Neuronal stem cell (in vitro differentiated cells): ENCODE results near the gene PROZ.
A peak's percentile ranks its signal among the peaks of the same experiment; 100 is the strongest.

Experiments used
- DNase-seq: peaks from one replicate; pipeline ENCODE4 v3.0.0-alpha.2; 2013; ENCODE audit warnings: low spot score
- H2AFZ ChIP-seq: one replicate; pipeline ENCODE4 v1.6.1; 2013; ENCODE audit warnings: mild to moderate bottlenecking, low read length, inconsistent platforms
- H2AK5ac ChIP-seq: 2 replicates; pipeline ENCODE4 v1.6.1; 2013; ENCODE audit warnings: low read depth, mild to moderate bottlenecking, inconsistent platforms, low read length, moderate library complexity, mixed read lengths
- H2BK120ac ChIP-seq: 2 replicates; pipeline ENCODE4 v1.6.1; 2013; ENCODE audit warnings: low read depth, mild to moderate bottlenecking, inconsistent platforms, low read length, moderate library complexity, mixed read lengths
- H2BK12ac ChIP-seq: one replicate; pipeline ENCODE4 v1.6.1; 2013; ENCODE audit warnings: low read length, inconsistent platforms
- H2BK15ac ChIP-seq: 2 replicates; pipeline ENCODE4 v1.6.1; 2013; ENCODE audit warnings: mild to moderate bottlenecking, low read length, inconsistent platforms, mixed read lengths
- H2BK5ac ChIP-seq: one replicate; pipeline ENCODE4 v1.6.1; 2013; ENCODE audit warnings: inconsistent platforms, mild to moderate bottlenecking, low read length, moderate library complexity
- H3K14ac ChIP-seq: one replicate; pipeline ENCODE4 v1.6.1; 2013; ENCODE audit warnings: low read length, inconsistent platforms
- H3K18ac ChIP-seq: 2 replicates; pipeline ENCODE4 v1.6.1; 2013; ENCODE audit warnings: low read length, inconsistent platforms
- H3K23ac ChIP-seq: 2 replicates; pipeline ENCODE4 v1.6.1; 2013; ENCODE audit warnings: low read depth, mild to moderate bottlenecking, mixed read lengths, low read length, inconsistent platforms; ENCODE audit not compliant: poor library complexity
- H3K27ac ChIP-seq: replicated peaks from 3 replicates; pipeline ENCODE4 v1.5.1; 2013; ENCODE audit warnings: low read length, inconsistent platforms
- H3K27me3 ChIP-seq, 3 experiments: 2 replicates each; pipeline ENCODE4 v1.6.1; 2013; ENCODE audit warnings: low read length in 3 of 3, mild to moderate bottlenecking in 2 of 3, inconsistent platforms in 1 of 3, low read depth in 1 of 3, mixed read lengths in 1 of 3, moderate library complexity in 1 of 3; ENCODE audit not compliant: control insufficient read depth in 3 of 3, insufficient read depth in 3 of 3
- H3K36me3 ChIP-seq, 2 donors: replicated peaks in 1 of 2; 2 replicates each; pipeline ENCODE4 v1.6.1; 2013; ENCODE audit warnings: low read length in 2 of 2; ENCODE audit not compliant: control insufficient read depth in 2 of 2, insufficient read depth in 2 of 2
- H3K4ac ChIP-seq: 2 replicates; pipeline ENCODE4 v1.6.1; 2013; ENCODE audit warnings: inconsistent platforms, mild to moderate bottlenecking, low read length, moderate library complexity
- H3K4me1 ChIP-seq, 2 donors: 1 replicate in 1 of 2; 2 replicates in 1 of 2; pipeline ENCODE4 v1.6.1; 2013; ENCODE audit warnings: low read length in 2 of 2, low read depth in 1 of 2; ENCODE audit not compliant: control insufficient read depth in 2 of 2, insufficient read depth in 1 of 2
- H3K4me2 ChIP-seq: one replicate; pipeline ENCODE4 v1.6.1; 2013; ENCODE audit warnings: mild to moderate bottlenecking, low read length, inconsistent platforms; ENCODE audit not compliant: insufficient read depth, poor library complexity, severe bottlenecking
- H3K4me3 ChIP-seq, 2 donors: 2 replicates each; pipeline ENCODE4 v1.5.1; 2013; ENCODE audit warnings: low read length in 2 of 2, mild to moderate bottlenecking in 2 of 2, inconsistent platforms in 1 of 2, moderate library complexity in 1 of 2
- H3K79me1 ChIP-seq: one replicate; pipeline ENCODE4 v1.6.1; 2013; ENCODE audit warnings: low read depth, mild to moderate bottlenecking, inconsistent platforms, low read length, moderate library complexity
- H3K9ac ChIP-seq: one replicate; pipeline ENCODE4 v1.6.1; 2013; ENCODE audit warnings: mild to moderate bottlenecking, low read depth, low read length, inconsistent platforms; ENCODE audit not compliant: poor library complexity
- H3K9me3 ChIP-seq, 2 donors: replicated peaks in 1 of 2; 2 replicates each; pipeline versions ENCODE3 to v1.6.1; 2013; ENCODE audit warnings: low read length in 2 of 2, mild to moderate bottlenecking in 2 of 2, inconsistent platforms in 1 of 2, low read depth in 1 of 2, mixed read lengths in 1 of 2, moderate library complexity in 1 of 2; ENCODE audit not compliant: control insufficient read depth in 2 of 2, insufficient read depth in 1 of 2
- H4K8ac ChIP-seq: one replicate; pipeline ENCODE4 v1.6.1; 2013; ENCODE audit warnings: low read depth, mild to moderate bottlenecking, inconsistent platforms, low read length, moderate library complexity
- H4K91ac ChIP-seq: one replicate; pipeline ENCODE4 v1.6.1; 2013; ENCODE audit warnings: low read length, low read depth, mild to moderate bottlenecking, inconsistent platforms; ENCODE audit not compliant: poor library complexity
- WGBS, 2 donors: extraction: QIAGEN DNeasy Blood & Tissue Kit; methylation state at CpG; one replicate each; pipeline ENCODE4 v1.1.7; 2013; ENCODE audit warnings: missing lambda C conversion rate in 2 of 2, mixed read lengths in 1 of 2; ENCODE audit not compliant: insufficient read length in 2 of 2, insufficient replicate concordance in 1 of 2; ENCODE audit errors: extremely low coverage in 2 of 2; 5-methylcytosine and 5-hydroxymethylcytosine counted together

Gene PROZ

GRCh38 chr13:113113846-113114271, 44.6 kb upstream of the PROZ start:
- Histone ChIP-seq H2BK15ac (no peak overlapping the region), H3K27me3 (peaks cover 0 to 21% (median 10%) of the 10 kb centered on the region in 3 experiments), H3K36me3 (no peaks in the 10 kb centered on the region)

GRCh38 chr13:113114511-113115362, 43.7 kb upstream of the PROZ start:
- Histone ChIP-seq H3K9me3 (peaks cover 0 to 14% of the 10 kb centered on the region in 2 donors), H3K9ac (no peak overlapping the region), H3K18ac (no peak overlapping the region), H3K4me1 (peaks cover 0 to 1% of the 10 kb centered on the region in 2 donors), H3K14ac (no peak overlapping the region), H3K79me1 (no peaks in the 10 kb centered on the region), H4K91ac (no peak overlapping the region), H3K36me3 (peaks cover 0 to 2% of the 10 kb centered on the region in 2 donors), H2BK5ac (no peak overlapping the region), H3K4me2 (no peak overlapping the region), H3K4me3 (peak overlapping the region in 1 of 2 donors; percentile 7), H3K27ac (no peak overlapping the region), H3K4ac (no peak overlapping the region), H2AFZ (no peak overlapping the region), H2BK15ac (no peak overlapping the region), H4K8ac (no peak overlapping the region), H3K27me3 (peaks cover 3 to 15% (median 9%) of the 10 kb centered on the region in 3 experiments), H2BK12ac (no peak overlapping the region), H2BK120ac (no peak overlapping the region), H2AK5ac (no peak overlapping the region), H3K23ac (no peak overlapping the region)
- DNase-seq: no peak
- WGBS, 2 donors: no CpG with 5 or more reads among the region's 17 CpGs

More at GRCh38 chr13:113113846-113114271, 44.6 kb upstream of the PROZ start:
- H3K9ac ChIP-seq: no peak overlapping the region
- no peak overlapping the region for H2BK5ac ChIP-seq
- peaks cover 0 to 12% of the 10 kb centered on the region in 2 donors for H3K9me3 ChIP-seq
- no CpG with 5 or more reads among the region's 8 CpGs for WGBS, 2 donors
- H2AK5ac ChIP-seq: no peak overlapping the region
- H2AFZ ChIP-seq: no peak overlapping the region
- no peak overlapping the region for H3K18ac ChIP-seq
- no peak overlapping the region for H3K23ac ChIP-seq
- H2BK12ac ChIP-seq: no peak overlapping the region
- H3K4me3 ChIP-seq: no peak overlapping the region
- H3K4me2 ChIP-seq: no peak overlapping the region
- no peaks in the 10 kb centered on the region for H3K79me1 ChIP-seq
- H3K27ac ChIP-seq: no peak overlapping the region
- peaks cover 0 to 1% of the 10 kb centered on the region in 2 donors for H3K4me1 ChIP-seq
- no peak overlapping the region for H4K8ac ChIP-seq
- no peak overlapping the region for H4K91ac ChIP-seq
- no peak for DNase-seq
- no peak overlapping the region for H3K4ac ChIP-seq
- no peak overlapping the region for H2BK120ac ChIP-seq
- H3K14ac ChIP-seq: no peak overlapping the region

- H2AFZ ChIP-seq: no peak overlapping the region
- no peak overlapping the region for H2BK120ac ChIP-seq
- no peak overlapping the region for H4K8ac ChIP-seq
- H3K9me3 ChIP-seq: peaks cover 0 to 11% of the 10 kb centered on the region in 2 donors
- H2AK5ac ChIP-seq: peak overlapping the region; percentile 44
- no peak overlapping the region for H4K91ac ChIP-seq
- H2BK12ac ChIP-seq: no peak overlapping the region
- H3K4me3 ChIP-seq: no peak overlapping the region
- no peak overlapping the region for H3K9ac ChIP-seq
- WGBS, 2 donors: no CpG with 5 or more reads among the region's 21 CpGs
- H3K23ac ChIP-seq: no peak overlapping the region
- no peak overlapping the region for H3K4me2 ChIP-seq
- peaks cover 0 to 1% of the 10 kb centered on the region in 2 donors for H3K4me1 ChIP-seq
- no peak overlapping the region for H3K27ac ChIP-seq
- H3K18ac ChIP-seq: no peak overlapping the region
- DNase-seq: no peak
- no peaks in the 10 kb centered on the region for H3K79me1 ChIP-seq
- H2BK15ac ChIP-seq: no peak overlapping the region
- peaks cover 0 to 2% of the 10 kb centered on the region in 2 donors for H3K36me3 ChIP-seq
- H2BK5ac ChIP-seq: no peak overlapping the region
- peaks cover 3 to 6% (median 4%) of the 10 kb centered on the region in 3 experiments for H3K27me3 ChIP-seq
- H3K14ac ChIP-seq: no peak overlapping the region
- no peak overlapping the region for H3K4ac ChIP-seq
Observed at GRCh38 chr13:113115363-113116205, 42.9 kb upstream of the PROZ start.
